ENCODE data around the gene CCDC33.
A peak's percentile ranks its signal among the peaks of the same experiment; 100 is the strongest.

The CCDC33 gene

DNA sequence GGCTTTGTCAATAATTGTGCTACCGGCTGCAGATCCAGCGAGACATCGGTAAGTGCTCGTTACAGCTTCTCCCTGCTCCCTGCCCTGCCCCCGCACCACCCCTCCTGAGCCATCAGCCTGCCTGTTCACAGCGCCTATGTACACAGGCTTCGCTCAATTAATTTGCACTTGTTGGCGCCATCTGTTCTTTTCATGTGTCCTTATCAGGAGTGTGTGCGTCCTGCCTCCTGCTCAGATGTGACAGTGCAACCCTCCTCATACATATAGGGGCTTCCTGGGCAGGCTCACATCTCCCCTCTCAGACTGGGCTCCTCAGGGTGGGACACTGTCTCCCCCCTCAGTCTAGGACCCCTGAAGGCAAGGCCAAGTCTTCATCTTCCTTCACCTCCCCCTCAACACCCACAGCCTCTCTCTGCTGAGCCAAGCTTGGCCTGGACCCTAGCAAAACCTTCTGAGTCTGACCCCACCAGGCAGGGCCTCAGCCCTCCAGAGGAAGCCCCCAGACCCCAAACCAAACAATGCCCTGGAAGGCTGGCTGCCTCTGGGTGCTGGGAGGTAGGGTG lies 76.4 kb downstream of the CCDC33 start:
- DNase-seq (ENCODE audit: low read depth), result no peak

DNA sequence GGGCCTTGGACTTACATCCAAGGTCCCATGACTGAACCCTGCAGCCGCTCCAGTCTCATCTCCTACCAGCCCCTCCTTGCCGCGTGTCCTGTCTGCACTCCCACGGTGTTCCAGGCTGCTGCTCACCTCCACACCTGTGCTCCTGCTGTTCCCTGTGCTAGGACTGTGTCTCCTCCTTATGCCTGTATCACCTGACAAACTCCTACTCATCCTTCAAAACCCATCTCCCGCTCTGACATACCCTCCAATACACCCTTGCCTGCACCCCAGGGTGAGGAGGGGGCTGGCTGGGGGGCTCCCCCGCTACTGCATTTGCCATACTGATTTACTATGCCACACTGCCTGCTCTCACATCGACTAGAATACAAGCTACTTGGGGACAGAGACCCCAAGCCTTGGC lies 77.8 kb downstream of the CCDC33 start:
- DNase-seq (ENCODE audit: low read depth), result no peak

DNA sequence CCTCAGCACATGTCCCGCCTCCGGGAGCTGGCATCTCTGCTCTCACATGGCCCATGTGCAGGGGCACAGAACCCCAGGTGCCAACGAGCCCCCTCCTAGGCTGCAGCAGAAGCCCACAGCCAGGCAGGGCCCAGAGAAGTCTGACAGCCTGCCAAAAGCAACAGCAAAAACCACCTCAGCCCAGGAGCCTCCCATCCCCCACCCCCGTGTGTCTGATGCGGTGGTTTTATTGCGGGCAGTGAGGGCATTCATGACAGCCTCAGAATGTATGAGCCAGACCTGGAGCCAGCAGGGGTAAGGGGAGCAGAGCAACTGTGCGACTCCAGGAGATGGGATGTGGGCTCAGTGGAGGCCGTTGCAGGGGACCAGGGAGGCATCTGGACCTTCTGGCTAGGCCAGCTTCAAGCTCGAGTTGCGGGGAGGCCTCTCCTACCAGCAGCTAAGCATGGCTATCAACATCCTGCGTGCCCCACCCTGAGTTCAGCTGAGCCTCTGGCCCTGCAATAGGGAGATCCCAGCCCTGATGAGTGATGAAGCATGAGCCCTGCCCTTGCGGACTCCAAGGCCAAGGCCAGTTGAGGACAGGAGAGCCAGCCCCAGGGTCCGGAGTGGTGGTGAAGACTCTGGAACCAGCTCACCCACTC lies 78.8 kb downstream of the CCDC33 start:
- no peak for DNase-seq (ENCODE audit: low read depth)

DNA sequence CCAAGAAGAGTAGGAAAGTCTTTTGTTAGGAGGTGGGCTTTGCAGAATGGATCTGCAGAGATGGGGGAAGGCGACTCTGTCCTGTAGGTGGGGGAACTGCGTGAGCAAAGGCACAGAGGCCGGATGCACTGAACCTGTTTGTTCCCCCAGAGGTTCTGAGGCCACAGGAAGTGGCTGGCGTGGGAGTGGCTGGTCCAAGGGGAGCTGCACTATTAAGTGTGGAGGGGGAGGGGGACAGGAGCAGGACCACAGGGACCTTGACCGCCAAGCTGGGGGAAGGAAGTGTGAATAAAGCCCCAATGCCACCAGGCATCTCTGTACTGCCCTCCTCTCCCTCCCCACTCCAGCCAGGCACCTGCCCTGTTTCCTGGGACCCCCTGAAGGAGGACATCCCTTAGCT lies 79.5 kb downstream of the CCDC33 start:
- DNase-seq (ENCODE audit: low read depth), result no peak

- DNase-seq (ENCODE audit: low read depth), result no peak
Observed at GRCh38 chr15:74316141-74316540, 80.0 kb downstream of the CCDC33 start.

DNA sequence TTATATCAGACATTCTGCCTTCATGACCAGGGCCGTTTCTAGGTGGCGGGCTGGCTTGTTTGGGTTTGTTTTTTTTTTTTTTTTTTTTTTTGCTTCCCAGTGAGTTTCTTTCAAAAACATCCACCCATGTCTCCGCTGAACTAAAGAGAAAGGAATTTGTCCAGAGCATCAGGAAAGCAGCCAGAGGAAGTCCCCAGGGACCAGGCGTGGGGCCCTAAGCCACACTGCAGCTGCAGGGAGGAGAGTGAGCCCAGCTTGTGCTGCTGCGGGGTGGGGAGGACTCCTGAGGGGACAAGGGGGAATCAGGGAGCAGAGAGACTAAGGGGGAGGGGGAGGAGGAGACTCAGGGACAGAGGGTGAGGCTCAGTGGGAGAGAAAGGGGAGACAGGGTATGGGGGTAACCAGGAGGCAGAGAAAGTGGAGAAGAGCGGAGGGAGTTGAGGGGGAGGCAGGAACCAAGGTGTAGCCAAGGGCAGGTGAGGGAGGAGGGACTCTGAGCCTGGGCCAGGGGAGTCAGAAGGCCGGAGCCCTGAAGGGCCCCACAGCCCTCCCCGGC lies 81.8 kb downstream of the CCDC33 start:
- peak; percentile 87 for DNase-seq (ENCODE audit: low read depth)

- no peak for DNase-seq (ENCODE audit: low read depth)
Observed at GRCh38 chr15:74318376-74319137, 82.4 kb downstream of the CCDC33 start.

GRCh38 chr15:74319138-74319460 lies 83.0 kb downstream of the CCDC33 start:
- DNase-seq (ENCODE audit: low read depth), result no peak

GRCh38 chr15:74319596-74320351 lies 83.6 kb downstream of the CCDC33 start:
- no peak for DNase-seq (ENCODE audit: low read depth)

DNA sequence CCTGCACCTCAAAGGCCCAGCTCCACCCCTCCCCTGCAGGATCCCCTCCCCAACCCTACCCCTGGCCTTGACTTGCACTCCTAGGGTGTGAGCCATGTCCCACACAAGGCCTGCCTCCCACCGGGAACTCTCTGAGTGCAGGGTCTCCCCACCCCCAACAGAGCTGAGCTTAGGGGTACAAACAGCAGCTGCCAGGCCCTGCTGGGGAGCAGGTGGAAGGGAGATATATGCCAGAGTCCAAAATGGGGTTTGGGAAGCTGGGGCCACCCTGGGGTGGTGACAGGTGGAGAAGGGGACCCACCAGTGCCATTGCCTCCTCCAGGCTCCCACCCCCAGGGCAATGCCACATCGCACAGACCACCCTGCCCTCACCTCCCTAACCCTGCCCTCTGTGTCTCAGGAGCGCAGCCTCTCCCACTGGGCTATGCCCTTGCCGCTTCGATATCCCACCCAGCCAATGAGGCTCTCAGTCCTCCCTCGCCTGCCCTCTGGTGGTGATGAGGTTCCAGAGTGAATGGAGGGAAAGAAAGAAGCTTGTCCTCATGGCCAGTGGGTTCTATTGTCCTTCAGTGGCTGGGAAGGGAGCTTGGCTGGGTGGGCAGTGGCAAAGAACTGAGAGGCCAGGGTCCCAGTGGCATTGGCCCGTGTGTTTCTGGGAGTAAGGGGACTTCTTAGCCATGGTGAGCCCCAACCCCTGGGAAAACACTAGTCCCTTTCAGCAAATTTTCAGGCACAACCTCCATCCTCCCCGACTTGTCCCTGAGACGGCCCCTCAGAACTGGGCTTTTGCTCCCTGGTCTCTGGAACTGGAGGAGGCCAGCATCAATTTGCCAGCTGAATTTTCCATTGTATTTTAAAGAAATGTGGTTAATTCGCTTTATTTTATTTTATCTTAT lies 84.5 kb downstream of the CCDC33 start:
- peak; percentile 32 for DNase-seq (ENCODE audit: low read depth)

GRCh38 chr15:74322558-74323180 lies 86.5 kb downstream of the CCDC33 start:
- DNase-seq (ENCODE audit: low read depth), result no peak

- DNase-seq (ENCODE audit: low read depth), result no peak
Observed at GRCh38 chr15:74324714-74325113, 88.6 kb downstream of the CCDC33 start.

DNA sequence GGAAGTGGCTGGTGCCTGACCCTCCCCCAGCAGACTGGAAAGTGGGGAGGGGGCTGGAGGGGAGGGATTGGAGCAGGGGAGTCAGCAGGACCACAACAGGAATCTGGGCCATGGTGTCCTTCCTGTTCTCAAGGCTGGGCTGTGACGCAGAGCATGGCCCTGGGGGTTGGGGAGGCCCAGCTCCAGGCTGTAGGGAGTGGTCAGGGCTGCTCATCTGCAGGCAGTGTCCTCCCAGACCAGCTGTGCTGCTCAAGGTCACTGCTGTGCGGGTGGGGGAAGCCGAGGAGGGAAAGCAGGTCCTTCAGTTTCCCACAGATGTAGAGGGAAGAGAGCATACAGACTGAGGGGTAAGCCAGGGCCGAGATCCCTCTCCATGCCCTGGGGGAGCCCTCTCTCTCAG lies 90.6 kb downstream of the CCDC33 start:
- no peak for DNase-seq (ENCODE audit: low read depth)

GRCh38 chr15:74327756-74328155 lies 91.6 kb downstream of the CCDC33 start:
- no peak for DNase-seq (ENCODE audit: low read depth)

DNA sequence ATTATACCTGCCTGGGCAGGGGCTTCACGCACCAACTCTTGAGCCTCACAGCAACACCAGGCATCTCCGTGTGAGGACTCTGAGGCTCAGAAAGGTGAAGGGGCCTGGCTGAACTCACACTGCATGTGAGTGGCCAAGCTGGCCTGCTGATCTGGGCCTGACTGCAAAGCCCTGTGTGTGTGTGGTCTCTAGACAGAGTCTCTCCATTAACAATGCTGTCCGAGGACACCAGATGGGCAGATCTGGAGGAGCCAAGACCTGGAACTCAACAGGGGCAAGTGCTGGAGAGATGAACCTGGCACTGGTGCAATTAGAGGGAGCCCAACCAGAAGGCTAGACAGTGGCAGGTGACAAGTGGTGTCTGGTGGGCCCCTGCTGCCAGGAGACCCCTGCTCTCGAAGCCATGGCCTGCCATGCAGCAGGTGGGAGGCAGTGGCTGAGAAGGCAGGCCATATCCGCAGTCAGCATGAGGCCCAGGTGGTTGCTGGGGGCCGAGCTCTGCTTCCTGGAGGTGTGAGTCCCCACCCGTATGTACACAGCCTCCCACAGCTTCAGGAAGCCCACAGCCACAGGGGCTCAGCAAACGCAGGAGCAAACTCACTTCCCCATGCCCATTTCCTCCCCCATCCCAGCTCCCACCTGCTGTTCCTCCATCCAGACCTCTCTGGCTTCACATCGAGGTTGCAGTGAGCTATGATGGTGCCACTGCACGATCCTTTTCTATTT lies 92.4 kb downstream of the CCDC33 start:
- no peak for DNase-seq (ENCODE audit: low read depth)

- no peak for DNase-seq (ENCODE audit: low read depth)
Observed at GRCh38 chr15:74330861-74331408, 94.8 kb downstream of the CCDC33 start.

DNA sequence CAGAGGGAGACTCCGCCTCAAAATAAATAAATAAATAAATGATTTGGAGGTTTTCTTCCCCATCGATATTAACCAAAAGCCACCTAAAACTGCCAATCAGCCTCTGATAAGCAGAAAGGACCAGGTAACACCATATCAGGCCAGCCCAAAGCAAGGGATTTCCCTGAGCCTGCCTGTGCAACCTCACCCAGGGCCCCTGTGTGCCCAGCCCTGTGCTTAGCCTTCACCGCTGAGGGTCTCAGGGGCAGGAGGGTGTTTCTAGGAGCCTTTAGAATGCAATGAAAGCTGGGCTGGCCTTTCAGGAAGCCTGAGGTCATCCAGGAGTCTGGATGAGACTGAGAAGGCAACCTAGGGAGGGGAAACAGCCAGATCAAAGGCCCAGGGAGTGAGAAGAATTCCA lies 95.9 kb downstream of the CCDC33 start:
- DNase-seq (ENCODE audit: low read depth), result no peak

DNA sequence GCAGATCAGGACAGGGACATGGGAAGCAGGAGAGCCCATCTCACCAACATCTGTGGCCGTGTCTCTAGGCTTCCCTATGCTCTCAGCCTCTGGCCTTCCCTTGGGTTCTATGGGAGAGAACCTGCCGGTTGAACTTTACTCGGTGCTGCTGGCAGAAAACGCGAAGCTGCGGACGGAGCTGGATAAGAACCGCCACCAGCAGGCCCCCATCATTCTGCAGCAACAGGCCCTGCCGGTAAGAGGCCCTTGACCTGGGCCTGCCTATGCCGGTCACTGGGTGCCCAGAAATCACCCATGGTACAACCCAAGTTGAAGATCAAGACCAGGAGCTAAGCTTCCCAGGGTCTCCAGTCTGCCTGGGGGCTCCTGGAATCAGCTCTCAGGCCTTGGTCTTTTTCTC lies 96.5 kb downstream of the CCDC33 start:
- no peak for DNase-seq (ENCODE audit: low read depth)

DNA sequence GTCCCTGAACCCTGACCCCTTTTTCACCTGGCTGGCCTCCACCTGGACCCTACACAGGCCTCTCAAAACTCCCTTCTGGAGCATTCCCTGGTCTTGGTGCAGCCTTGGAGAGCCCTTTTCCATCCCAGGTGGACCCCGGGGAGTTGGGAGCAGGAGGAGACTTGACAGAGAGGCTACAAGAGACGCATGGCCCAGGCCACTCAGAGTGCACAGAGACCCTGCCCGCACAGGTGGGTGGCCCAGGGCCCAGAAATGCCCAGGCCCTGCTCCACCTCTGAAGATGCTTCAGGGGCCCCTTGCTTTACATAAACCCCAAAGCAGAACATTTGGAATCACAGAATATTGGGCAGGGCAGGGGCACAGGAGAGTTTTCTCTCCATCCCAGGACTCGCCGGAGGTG lies 97.0 kb downstream of the CCDC33 start:
- DNase-seq (ENCODE audit: low read depth), result no peak

DNA sequence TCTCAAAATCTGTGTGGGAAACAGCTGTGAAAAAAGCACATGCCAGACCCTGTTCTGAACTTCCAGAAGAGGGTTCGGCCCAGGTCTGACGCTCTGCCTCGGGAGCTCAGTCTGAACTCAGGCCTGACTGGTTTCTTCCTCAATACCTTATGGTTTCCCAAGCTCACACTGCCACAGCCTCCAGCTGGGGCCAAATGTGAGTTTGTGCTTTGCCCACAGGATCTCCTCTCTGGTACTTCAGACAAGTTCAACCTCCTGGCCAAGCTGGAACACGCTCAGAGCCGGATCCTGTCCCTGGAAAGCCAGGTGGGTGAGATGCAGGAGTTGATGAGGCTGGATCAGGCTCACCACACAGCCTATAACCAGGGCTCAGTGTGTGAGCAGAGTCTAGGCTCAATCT lies 97.5 kb downstream of the CCDC33 start:
- no peak for DNase-seq (ENCODE audit: low read depth)

Data from stromal cell of bone marrow (primary cell).